HepG2 (cell line): Measurements from ENCODE around the gene MRFAP1. TPM values are rescaled to one million over a fixed set of nuclear protein-coding genes. Genes with fewer than 3 reads are reported as not detected.

Experiments used
- E2F5 ChIP-seq: sonication (generic); formaldehyde crosslinking; conservative IDR thresholded peaks from 2 replicates; pipeline ENCODE4 v1.4.0; 2020; ENCODE audit warnings: missing genetic modification reagents
- ERF ChIP-seq: IDR thresholded peaks from 2 replicates; pipeline ENCODE4 v1.6.1; 2018; ENCODE audit warnings: missing biosample characterization, missing genetic modification reagents
- ETV5 ChIP-seq: IDR thresholded peaks from 2 replicates; pipeline ENCODE4 v1.6.1; 2018; ENCODE audit warnings: missing biosample characterization, missing genetic modification reagents, inconsistent platforms, borderline replicate concordance
- GATA4 ChIP-seq: sonication (generic); IDR thresholded peaks from 2 replicates; pipeline ENCODE4 v1.6.1; 2016; ENCODE audit warnings: antibody characterized with exemption, low read depth, borderline replicate concordance
- KDM5A ChIP-seq: fragments of 200-600 bp; sonication (generic); IDR thresholded peaks from 2 replicates; pipeline ENCODE4 v1.7.0; 2018; ENCODE audit warnings: antibody characterized with exemption, mild to moderate bottlenecking, low read length, borderline replicate concordance
- KLF11 ChIP-seq: IDR thresholded peaks from 2 replicates; pipeline ENCODE4 v1.6.1; 2016; ENCODE audit warnings: missing compliant biosample characterization
- NFRKB ChIP-seq: fragments of 450-650 bp; IDR thresholded peaks from 2 replicates; pipeline ENCODE4 v1.6.1; 2017
- NONO ChIP-seq, 2 experiments: fragments of 450-650 bp in 1 of 2; sonication (generic) in 1 of 2; formaldehyde crosslinking in 1 of 2; IDR thresholded peaks in 1 of 2; conservative IDR thresholded peaks in 1 of 2; 2 replicates each; pipeline versions ENCODE4 v1.6.1 to v1.8.0; 2017 to 2022; ENCODE audit warnings: mild to moderate bottlenecking in 1 of 2, missing genetic modification reagents in 1 of 2, moderate library complexity in 1 of 2
- TARDBP ChIP-seq: sonication (generic); formaldehyde crosslinking; IDR thresholded peaks from 2 replicates; pipeline ENCODE4 v1.8.0; 2022; ENCODE audit warnings: mild to moderate bottlenecking, missing genetic modification reagents
- TSC22D2 ChIP-seq: sonication (generic); formaldehyde crosslinking; IDR thresholded peaks from 2 replicates; pipeline ENCODE4 v1.5.1; 2020; ENCODE audit warnings: missing genetic modification reagents, mild to moderate bottlenecking, borderline replicate concordance
- ZBTB46 ChIP-seq: sonication (generic); formaldehyde crosslinking; IDR thresholded peaks from 2 replicates; pipeline ENCODE4 v1.4.0; 2020; ENCODE audit warnings: mild to moderate bottlenecking, missing genetic modification reagents, borderline replicate concordance
- ZNF230 ChIP-seq: sonication (generic); formaldehyde crosslinking; IDR thresholded peaks from 2 replicates; pipeline ENCODE4 v1.4.0; 2020; ENCODE audit warnings: mild to moderate bottlenecking, missing genetic modification reagents
- ZNF292 ChIP-seq: sonication (generic); formaldehyde crosslinking; IDR thresholded peaks from 2 replicates; pipeline ENCODE4 v1.8.1; 2022; ENCODE audit warnings: mild to moderate bottlenecking, low read depth, missing genetic modification reagents, borderline replicate concordance
- ZNF337 ChIP-seq: sonication (generic); formaldehyde crosslinking; IDR thresholded peaks from 2 replicates; pipeline ENCODE4 v1.5.1; 2020; ENCODE audit warnings: missing genetic modification reagents, low read depth, mild to moderate bottlenecking, borderline replicate concordance
- ZNF446 ChIP-seq: sonication (generic); formaldehyde crosslinking; IDR thresholded peaks from 2 replicates; pipeline ENCODE4 v1.5.0; 2020; ENCODE audit warnings: mild to moderate bottlenecking, missing genetic modification reagents
- ZNF496 ChIP-seq: sonication (generic); formaldehyde crosslinking; IDR thresholded peaks from 2 replicates; pipeline ENCODE4 v1.8.1; 2023; ENCODE audit warnings: mild to moderate bottlenecking, moderate library complexity, missing genetic modification reagents; ENCODE audit not compliant: insufficient replicate concordance
- ZNF580 ChIP-seq: IDR thresholded peaks from 2 replicates; pipeline ENCODE4 v1.6.1; 2016; ENCODE audit warnings: low read depth, borderline replicate concordance
- ZNF609 ChIP-seq: sonication (generic); formaldehyde crosslinking; IDR thresholded peaks from 2 replicates; pipeline ENCODE4 v1.4.0; 2020; ENCODE audit warnings: mild to moderate bottlenecking, missing genetic modification reagents, borderline replicate concordance
- ZNF652 ChIP-seq: IDR thresholded peaks from 2 replicates; pipeline ENCODE4 v1.6.1; 2016; ENCODE audit warnings: low read depth, borderline replicate concordance
- ZNF772 ChIP-seq: sonication (generic); formaldehyde crosslinking; IDR thresholded peaks from 2 replicates; pipeline ENCODE4 v1.5.0; 2020; ENCODE audit warnings: mild to moderate bottlenecking, missing genetic modification reagents
- ZZZ3 ChIP-seq: sonication (generic); formaldehyde crosslinking; IDR thresholded peaks from 2 replicates; pipeline ENCODE4 v1.4.0; 2020; ENCODE audit warnings: missing genetic modification reagents, mild to moderate bottlenecking, borderline replicate concordance
- polyA plus RNA-seq, 8 experiments: library from polyadenylated mRNA; depleted of rRNA in 3 of 8; stranded (reverse) in 7 of 8; unstranded in 1 of 8; fragments of >200 nt; fragmentation: Illumina TruSeq in 4 of 8; extraction: Trizol in 4 of 8; gene quantifications; 2 replicates each; pipeline versions ENCODE4 v1.2.1 to v1.2.3, GENCODE V29; 2011 to 2016; ENCODE audit warnings: low read depth in 4 of 8, missing spikeins in 1 of 8, mixed read lengths in 1 of 8; ENCODE audit not compliant: insufficient read depth in 1 of 8
- total RNA-seq, 5 experiments: library from RNA; depleted of rRNA; stranded (reverse); fragments of >200 nt; fragmentation: Illumina TruSeq; extraction: Trizol; gene quantifications; 2 replicates each; pipeline ENCODE4 v1.2.3, GENCODE V29; 2016; ENCODE audit warnings: low read depth in 1 of 5

MRFAP1 gene
- total and polyA plus RNA-seq, 2 of the 13 experiments (the other 11 are each of a cell fraction or from before 2014, with no cell fraction given) = 112 to 158 TPM

GRCh38 chr4:6633091-6633906, 7.2 kb upstream of the MRFAP1 start (continued):
- TF ChIP-seq ZBTB46 (CRISPR knock-in tag) = no peak
- no peak for TF ChIP-seq KLF11 (CRISPR knock-in tag)
- 0 out of 2 replicates have a peak, but pooled peaks have one; percentile 27 for TF ChIP-seq ZNF230
- TF ChIP-seq ZNF292 = no peak
- no peak for TF ChIP-seq ZNF496 (CRISPR knock-in tag)
- TF ChIP-seq GATA4 = no peak
- no peak for TF ChIP-seq ZZZ3
- peak; percentile 37; the same call in 1 of the 2 replicates for TF ChIP-seq KDM5A
- TF ChIP-seq ETV5 (CRISPR knock-in tag) = peak; percentile 96
- TF ChIP-seq TSC22D2 (CRISPR knock-in tag) = no peak
- TF ChIP-seq ZNF446 (CRISPR knock-in tag) = no peak
- peak; percentile 50; the same call in 1 of the 2 replicates for TF ChIP-seq ZNF772 (CRISPR knock-in tag)
- TF ChIP-seq ZNF580 (CRISPR knock-in tag) = no peak
- no peak for TF ChIP-seq E2F5
- TF ChIP-seq TARDBP = peak; percentile 35; the same call in 1 of the 2 replicates
- no peak for TF ChIP-seq ZNF652 (CRISPR knock-in tag)
- TF ChIP-seq NFRKB = no peak
- TF ChIP-seq ZNF337 (CRISPR knock-in tag) = no peak
- TF ChIP-seq ZNF609 (CRISPR knock-in tag) = no peak
- no peak for TF ChIP-seq NONO (IDR thresholded peaks at IDR 0.05)
- no peak for TF ChIP-seq NONO (CRISPR knock-in tag; conservative IDR thresholded peaks at IDR 0.05)
- TF ChIP-seq ERF (CRISPR knock-in tag) = no peak
